Esophagus muscularis mucosa (tissue), 4 donors: ENCODE measurements around the gene L3MBTL4. TPM values are rescaled to one million over a fixed set of nuclear protein-coding genes. Genes with fewer than 3 reads are reported as not detected.

Experiments used
- DNase-seq: peaks from one replicate; pipeline ENCODE4 v3.0.0-alpha.2; 2017; ENCODE audit errors: extremely low spot score
- H3K27ac ChIP-seq, 4 donors: fragments of 200-600 bp; sonication (generic); replicated peaks in 1 of 4; 1 replicate in 3 of 4; 2 replicates in 1 of 4; pipeline ENCODE4 v1.5.1; 2016 to 2019; ENCODE audit warnings: mild to moderate bottlenecking in 1 of 4
- H3K27me3 ChIP-seq, 4 donors: fragments of 200-600 bp; sonication (generic); one replicate each; pipeline versions ENCODE4 v1.5.1 to v1.6.0; 2016 to 2019
- H3K36me3 ChIP-seq, 4 donors: fragments of 200-600 bp; sonication (generic); one replicate each; pipeline ENCODE4 v1.5.1; 2016 to 2019
- H3K4me1 ChIP-seq, 4 donors: fragments of 200-600 bp; sonication (generic); one replicate each; pipeline ENCODE4 v1.5.1; 2016 to 2019
- H3K4me3 ChIP-seq, 4 donors: fragments of 200-600 bp; sonication (generic); 1 replicate in 2 of 4; 2 replicates in 2 of 4; pipeline ENCODE4 v1.5.1; 2016 to 2019; ENCODE audit warnings: mild to moderate bottlenecking in 4 of 4, moderate library complexity in 1 of 4
- H3K9me3 ChIP-seq, 4 donors: fragments of 200-600 bp; sonication (generic); 1 replicate in 3 of 4; 2 replicates in 1 of 4; pipeline ENCODE4 v1.5.1; 2016 to 2019
- EP300 ChIP-seq: sonication (generic); formaldehyde crosslinking; IDR thresholded peaks from one replicate; pipeline ENCODE4 v1.6.1; 2017; ENCODE audit warnings: antibody characterized with exemption
- POLR2A ChIP-seq: fragments of 450-650 bp; IDR thresholded peaks from one replicate; pipeline ENCODE4 v1.6.1; 2017; ENCODE audit warnings: antibody characterized with exemption, moderate library complexity, mild to moderate bottlenecking, low read depth
- POLR2AphosphoS5 ChIP-seq, 2 donors: sonication (generic); formaldehyde crosslinking; IDR thresholded peaks; one replicate each; pipeline ENCODE4 v1.6.1; 2017; ENCODE audit warnings: antibody characterized with exemption in 2 of 2
- WGBS: methylation state at CpG from one replicate; pipeline ENCODE4 v1.1.5; 2018; 5-methylcytosine and 5-hydroxymethylcytosine counted together
- intact Hi-C: fragments of 100-400 bp; cut with DNase I; formaldehyde crosslinking; loops from one replicate; pipeline ENCODE4 v1.15.1; 2023
- total RNA-seq, 4 donors: library from RNA; depleted of rRNA; stranded (reverse); fragments of >200 nt; gene quantifications; one replicate each; pipeline versions ENCODE4 v1.1.0 to v1.2.1, GENCODE V29; 2016
- TF ChIP-seq, protein P1 (sequence below), 3 experiments: fragments of 200-600 bp in 2 of 3; fragments of 450-650 bp in 1 of 3; sonication (generic) in 2 of 3; IDR thresholded peaks; one replicate each; pipeline ENCODE4 v1.5.1; 2017 to 2019; ENCODE audit warnings: antibody characterized with exemption in 3 of 3, mild to moderate bottlenecking in 2 of 3, moderate library complexity in 1 of 3

L3MBTL4 gene
- total RNA-seq, 4 donors from 2014 or later, result 1.0 to 2.9 (median 1.6) TPM

DNA sequence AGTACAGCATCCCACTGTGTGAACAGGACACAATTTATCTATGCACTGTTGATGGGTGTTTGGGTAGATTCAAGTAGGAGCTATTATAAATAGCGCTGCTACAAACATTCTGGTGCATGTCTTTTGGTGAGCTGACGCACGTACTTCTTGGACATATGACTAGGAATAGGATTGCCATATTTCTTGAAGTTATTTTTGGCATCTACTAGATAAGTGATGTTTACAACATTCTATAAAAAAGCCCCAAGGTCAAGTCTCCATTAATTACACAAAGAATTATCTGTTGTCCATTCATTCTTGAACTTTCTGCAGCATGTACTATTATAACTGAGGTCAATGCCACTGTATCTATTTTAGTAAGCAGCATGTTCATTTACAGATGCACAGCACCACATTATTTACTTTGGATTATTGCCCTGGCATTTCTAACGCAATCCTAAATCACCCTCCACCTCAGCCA, 293.9 kb downstream of the L3MBTL4 start:
- DNase-seq, result no peak
- intact Hi-C loops, result no loop called here
- Histone ChIP-seq H3K27ac (no peak overlapping the region), H3K27me3 (no peaks in the 10 kb centered on the region), H3K36me3 (no peaks in the 10 kb centered on the region), H3K9me3 (peaks cover 0 to 14% (median 0%) of the 10 kb centered on the region in 4 donors), H3K4me1 (peaks cover 11 to 13% (median 12%) of the 10 kb centered on the region in 4 donors), H3K4me3 (no peak overlapping the region)
- WGBS, result 47% methylated on average over 4 of the region's 4 CpGs
- no peak for TF ChIP-seq POLR2A
- no peak for TF ChIP-seq EP300
- TF ChIP-seq, protein P1, sequence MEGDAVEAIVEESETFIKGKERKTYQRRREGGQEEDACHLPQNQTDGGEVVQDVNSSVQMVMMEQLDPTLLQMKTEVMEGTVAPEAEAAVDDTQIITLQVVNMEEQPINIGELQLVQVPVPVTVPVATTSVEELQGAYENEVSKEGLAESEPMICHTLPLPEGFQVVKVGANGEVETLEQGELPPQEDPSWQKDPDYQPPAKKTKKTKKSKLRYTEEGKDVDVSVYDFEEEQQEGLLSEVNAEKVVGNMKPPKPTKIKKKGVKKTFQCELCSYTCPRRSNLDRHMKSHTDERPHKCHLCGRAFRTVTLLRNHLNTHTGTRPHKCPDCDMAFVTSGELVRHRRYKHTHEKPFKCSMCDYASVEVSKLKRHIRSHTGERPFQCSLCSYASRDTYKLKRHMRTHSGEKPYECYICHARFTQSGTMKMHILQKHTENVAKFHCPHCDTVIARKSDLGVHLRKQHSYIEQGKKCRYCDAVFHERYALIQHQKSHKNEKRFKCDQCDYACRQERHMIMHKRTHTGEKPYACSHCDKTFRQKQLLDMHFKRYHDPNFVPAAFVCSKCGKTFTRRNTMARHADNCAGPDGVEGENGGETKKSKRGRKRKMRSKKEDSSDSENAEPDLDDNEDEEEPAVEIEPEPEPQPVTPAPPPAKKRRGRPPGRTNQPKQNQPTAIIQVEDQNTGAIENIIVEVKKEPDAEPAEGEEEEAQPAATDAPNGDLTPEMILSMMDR (IDR thresholded peaks at IDR 0.05), result no peak
- no peak for TF ChIP-seq POLR2AphosphoS5 (IDR thresholded peaks at IDR 0.05)

DNA sequence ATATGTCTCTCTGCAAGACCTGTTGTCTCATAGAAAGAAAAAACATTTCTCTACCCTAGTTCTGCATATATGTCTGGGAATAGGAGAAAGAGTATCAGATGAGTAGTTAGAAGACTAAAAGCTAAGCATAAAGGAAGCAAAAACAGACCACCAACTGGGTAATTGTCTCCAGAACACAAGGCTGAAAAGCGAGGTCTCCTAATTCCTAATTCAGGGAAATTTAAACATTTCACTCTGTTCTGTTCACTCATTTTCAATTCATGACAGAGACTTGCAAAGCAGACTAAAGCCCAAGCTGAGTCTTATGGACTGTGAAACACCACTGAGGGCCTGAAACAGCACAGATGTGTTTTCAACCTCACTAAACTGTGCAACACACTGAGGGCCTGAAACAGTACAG, 294.9 kb downstream of the L3MBTL4 start:
- no peak for DNase-seq
- WGBS, result 82% methylated on average over 1 of the region's 1 CpG
- intact Hi-C loops, result no loop called here
- Histone ChIP-seq H3K9me3 (peaks cover 0 to 4% (median 0%) of the 10 kb centered on the region in 4 donors), H3K27me3 (no peaks in the 10 kb centered on the region), H3K27ac (no peak overlapping the region), H3K36me3 (no peaks in the 10 kb centered on the region), H3K4me1 (peaks cover 11 to 13% (median 12%) of the 10 kb centered on the region in 4 donors), H3K4me3 (no peak overlapping the region)
- TF ChIP-seq, protein P1 (IDR thresholded peaks at IDR 0.05), result no peak
- TF ChIP-seq POLR2AphosphoS5 (IDR thresholded peaks at IDR 0.05) (no peak), POLR2A (no peak), EP300 (no peak)

DNA sequence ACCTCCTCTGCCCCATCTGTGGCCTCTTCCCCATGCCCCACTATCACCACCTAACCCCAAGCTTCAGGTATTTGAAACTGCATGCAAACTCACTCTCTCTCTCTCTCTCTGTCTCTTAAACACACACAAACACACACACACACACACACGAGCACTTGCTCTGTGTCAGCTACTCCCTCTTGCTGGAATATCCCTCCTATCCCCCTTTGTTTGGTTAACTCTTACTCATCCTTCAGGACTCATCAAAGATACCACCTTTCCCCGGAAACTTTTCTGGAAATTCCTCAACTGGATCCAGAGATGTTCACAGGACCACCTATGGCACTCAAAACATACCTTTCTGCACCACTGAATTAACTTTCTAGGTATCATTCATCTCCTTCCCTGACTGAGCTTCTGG, 296.6 kb downstream of the L3MBTL4 start:
- no peaks in the 10 kb centered on the region for H3K27me3 ChIP-seq

DNA sequence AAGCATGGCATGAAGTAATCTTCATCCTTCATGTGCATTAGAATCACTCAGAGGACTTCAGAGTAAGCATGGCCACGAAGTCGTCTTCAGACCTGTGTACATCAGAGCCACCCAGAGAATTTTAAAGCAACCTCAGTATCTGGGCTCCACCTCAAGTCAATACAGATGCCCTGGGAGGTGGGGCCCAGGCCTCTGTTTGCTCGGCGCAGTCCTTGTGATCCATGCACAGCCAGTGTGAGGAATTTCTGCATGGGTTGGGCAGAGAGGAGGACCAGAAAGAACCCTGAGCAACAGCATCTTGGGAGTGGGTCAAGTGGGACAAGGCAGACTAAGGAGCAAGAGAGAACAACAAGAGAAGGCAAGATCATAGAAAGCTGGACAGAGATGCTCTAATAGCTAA, 299.0 kb downstream of the L3MBTL4 start:
- H3K36me3 ChIP-seq, result no peaks in the 10 kb centered on the region
- no peak for DNase-seq
- no peak overlapping the region for H3K27ac ChIP-seq
- 94% methylated on average over 4 of the region's 4 CpGs for WGBS
- H3K9me3 ChIP-seq, result no peaks in the 10 kb centered on the region
- no peak overlapping the region for H3K4me3 ChIP-seq
- no peak for TF ChIP-seq POLR2A
- TF ChIP-seq, protein P1 (IDR thresholded peaks at IDR 0.05), result no peak
- no peak for TF ChIP-seq POLR2AphosphoS5 (IDR thresholded peaks at IDR 0.05)
- TF ChIP-seq EP300, result no peak
- H3K27me3 ChIP-seq, result no peaks in the 10 kb centered on the region
- intact Hi-C loops, result no loop called here
- peaks cover 4 to 7% (median 6%) of the 10 kb centered on the region in 4 donors for H3K4me1 ChIP-seq

More for the DNA sequence above, 296.6 kb downstream of the L3MBTL4 start:
- Histone ChIP-seq H3K4me3 (no peak overlapping the region), H3K36me3 (no peaks in the 10 kb centered on the region), H3K4me1 (peaks cover 11 to 13% (median 12%) of the 10 kb centered on the region in 4 donors), H3K9me3 (no peaks in the 10 kb centered on the region), H3K27ac (no peak overlapping the region)
- intact Hi-C loops, result no loop called here
- no peak for DNase-seq
- WGBS, result 78% methylated on average over 2 of the region's 2 CpGs
- TF ChIP-seq EP300 (no peak), POLR2A (no peak), POLR2AphosphoS5 (IDR thresholded peaks at IDR 0.05) (no peak)
- TF ChIP-seq, protein P1 (IDR thresholded peaks at IDR 0.05), result no peak

DNA sequence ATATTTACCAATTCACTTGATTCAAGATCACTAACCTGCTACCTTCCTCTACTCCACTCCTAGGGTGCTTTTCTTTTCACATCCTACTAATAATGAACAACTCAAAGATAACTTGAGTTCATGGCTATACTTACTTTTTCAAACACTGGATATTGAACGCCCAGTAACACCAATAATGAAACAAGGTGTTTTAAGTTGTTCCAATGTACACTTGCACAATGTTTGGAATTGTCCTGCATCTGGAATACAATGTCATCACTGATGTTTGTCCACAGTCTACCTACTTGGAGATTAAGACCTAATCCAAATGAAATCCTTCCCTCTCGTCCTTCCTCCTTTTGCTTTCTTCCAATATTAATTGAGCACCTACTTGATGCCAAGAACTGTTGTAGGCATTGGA, 301.1 kb downstream of the L3MBTL4 start:
- H3K4me3 ChIP-seq, result no peak overlapping the region
- H3K27ac ChIP-seq, result no peak overlapping the region
- intact Hi-C loops, result no loop called here
- no peaks in the 10 kb centered on the region for H3K9me3 ChIP-seq
- H3K36me3 ChIP-seq, result no peaks in the 10 kb centered on the region
- TF ChIP-seq POLR2AphosphoS5 (IDR thresholded peaks at IDR 0.05), result no peak
- no peak for TF ChIP-seq EP300
- no peak for TF ChIP-seq POLR2A
- TF ChIP-seq, protein P1 (IDR thresholded peaks at IDR 0.05), result no peak
- DNase-seq, result no peak
- WGBS, result 94% methylated on average over 2 of the region's 2 CpGs
- H3K27me3 ChIP-seq, result no peaks in the 10 kb centered on the region
- H3K4me1 ChIP-seq, result no peaks in the 10 kb centered on the region
